Measurements from ENCODE around the gene PACS1. TPM values are rescaled to one million over a fixed set of nuclear protein-coding genes. Genes with fewer than 3 reads are reported as not detected.

Gene PACS1
- total RNA-seq, 1 donor from 2014 or later: 41.7 TPM

GRCh38 chr11:66277471-66278362 is 207.6 kb downstream of the PACS1 start, which contains the start of gene CNIH2:
Gene CNIH2 (plus strand): TSS chr11:66278175. CDS start chr11:66278457, 282 bp downstream.
- ATAC-seq: no peak

DNA sequence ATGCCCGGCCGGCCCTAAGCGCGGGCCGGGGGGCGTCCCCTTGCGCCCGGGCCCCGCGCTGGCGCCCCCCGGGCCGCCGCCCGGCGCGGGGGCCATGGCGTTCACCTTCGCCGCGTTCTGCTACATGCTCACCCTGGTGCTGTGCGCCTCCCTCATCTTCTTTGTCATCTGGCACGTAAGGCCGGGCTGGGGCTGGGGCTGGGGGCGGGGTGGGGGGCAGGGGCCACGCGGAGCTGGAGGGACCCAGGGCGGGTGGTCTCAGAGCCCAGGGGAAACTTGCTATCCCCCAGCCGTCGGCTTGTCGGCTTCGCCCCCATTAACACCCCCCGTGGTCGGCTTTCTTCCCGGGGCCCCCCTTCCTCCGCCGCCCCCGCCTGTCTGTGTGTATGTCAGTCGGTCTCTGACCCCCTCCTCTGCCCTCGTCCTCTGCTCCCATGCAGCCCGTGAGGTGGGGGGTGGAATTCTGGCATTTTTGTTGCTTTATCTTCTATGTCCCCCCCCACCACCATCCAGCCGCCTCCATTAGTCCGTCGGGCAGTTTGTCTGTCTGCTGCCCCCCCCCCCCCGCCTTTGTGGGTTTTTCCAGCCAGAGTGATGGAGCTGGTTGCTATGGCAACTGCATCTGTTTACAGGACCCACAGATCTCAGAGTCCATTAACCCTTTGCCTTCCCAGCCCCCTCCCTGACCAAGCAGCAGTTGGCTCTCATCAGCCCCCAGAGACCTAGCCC is 208.5 kb downstream of the PACS1 start:
- ATAC-seq: no peak

- no peak for ATAC-seq
Measured at GRCh38 chr11:66279092-66279734, 209.1 kb downstream of the PACS1 start.

DNA sequence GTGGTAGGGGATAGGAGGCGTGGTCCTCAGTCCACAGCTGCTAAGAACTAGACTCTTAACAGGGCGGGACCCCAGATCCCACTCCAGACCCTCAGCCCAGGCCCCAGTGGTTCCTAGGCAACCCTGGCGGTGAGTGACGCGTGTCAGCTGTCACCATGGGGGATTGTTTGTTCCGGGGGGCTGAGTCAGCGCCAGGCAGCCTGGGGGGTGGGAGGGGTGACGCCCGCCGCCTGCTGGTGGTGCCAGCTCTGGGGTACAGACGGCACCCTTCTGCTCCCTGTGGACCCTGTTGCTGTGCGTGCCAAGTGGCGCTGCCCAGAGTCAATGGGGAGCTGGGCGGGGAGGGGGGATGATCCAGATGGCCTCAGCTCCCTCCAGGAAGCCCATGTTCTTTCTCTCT is 210.4 kb downstream of the PACS1 start:
- ATAC-seq: no peak

GRCh38 chr11:66281001-66281400 is 210.9 kb downstream of the PACS1 start:
- no peak for ATAC-seq

GRCh38 chr11:66281776-66282467 is 211.8 kb downstream of the PACS1 start:
- ATAC-seq: no peak

- peak; percentile 87 for ATAC-seq
Measured at GRCh38 chr11:66282468-66283455, 212.7 kb downstream of the PACS1 start.

GRCh38 chr11:66283461-66284105 is 213.5 kb downstream of the PACS1 start:
- ATAC-seq: no peak

GRCh38 chr11:66284526-66285078 is 214.5 kb downstream of the PACS1 start:
- no peak for ATAC-seq

DNA sequence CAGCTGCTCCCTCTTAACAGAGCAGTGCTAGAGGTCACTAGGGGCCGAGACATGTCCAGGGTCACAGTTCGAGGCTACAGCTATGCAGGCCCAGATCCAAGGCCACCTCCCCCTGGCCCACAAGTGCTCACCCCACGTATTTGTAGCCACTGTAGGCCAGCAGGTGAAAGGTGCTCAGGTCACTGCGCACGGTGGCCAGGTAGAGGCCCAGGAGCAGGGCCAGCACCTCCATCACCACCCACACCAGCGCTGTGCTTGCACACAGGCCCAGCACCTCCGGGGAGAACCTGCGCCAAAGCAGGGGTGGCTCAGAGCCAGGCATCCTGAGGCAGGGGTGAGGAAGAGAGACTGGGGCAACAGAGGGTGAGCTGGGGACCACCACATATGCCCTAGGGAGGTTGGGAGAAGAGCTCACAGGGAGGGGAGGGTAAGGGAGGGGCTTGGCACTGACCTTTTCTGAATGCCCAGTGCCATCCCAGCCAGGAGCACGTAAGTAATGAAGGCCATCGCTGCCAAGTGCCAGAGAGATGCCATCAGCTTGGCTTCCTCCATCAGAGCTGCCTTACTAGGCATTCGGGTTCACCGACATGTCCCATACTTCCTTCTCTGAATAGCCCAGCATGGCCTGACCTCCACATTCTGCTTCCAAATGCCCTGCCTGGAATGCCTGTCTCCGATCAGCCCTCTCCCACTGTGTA is 215.3 kb downstream of the PACS1 start:
- ATAC-seq: no peak

GRCh38 chr11:66286699-66287098 is 216.6 kb downstream of the PACS1 start:
- ATAC-seq: no peak

- no peak for ATAC-seq
Measured at GRCh38 chr11:66287211-66287888, 217.3 kb downstream of the PACS1 start.

- ATAC-seq: no peak
Measured at GRCh38 chr11:66287889-66288670, 218.0 kb downstream of the PACS1 start.

DNA sequence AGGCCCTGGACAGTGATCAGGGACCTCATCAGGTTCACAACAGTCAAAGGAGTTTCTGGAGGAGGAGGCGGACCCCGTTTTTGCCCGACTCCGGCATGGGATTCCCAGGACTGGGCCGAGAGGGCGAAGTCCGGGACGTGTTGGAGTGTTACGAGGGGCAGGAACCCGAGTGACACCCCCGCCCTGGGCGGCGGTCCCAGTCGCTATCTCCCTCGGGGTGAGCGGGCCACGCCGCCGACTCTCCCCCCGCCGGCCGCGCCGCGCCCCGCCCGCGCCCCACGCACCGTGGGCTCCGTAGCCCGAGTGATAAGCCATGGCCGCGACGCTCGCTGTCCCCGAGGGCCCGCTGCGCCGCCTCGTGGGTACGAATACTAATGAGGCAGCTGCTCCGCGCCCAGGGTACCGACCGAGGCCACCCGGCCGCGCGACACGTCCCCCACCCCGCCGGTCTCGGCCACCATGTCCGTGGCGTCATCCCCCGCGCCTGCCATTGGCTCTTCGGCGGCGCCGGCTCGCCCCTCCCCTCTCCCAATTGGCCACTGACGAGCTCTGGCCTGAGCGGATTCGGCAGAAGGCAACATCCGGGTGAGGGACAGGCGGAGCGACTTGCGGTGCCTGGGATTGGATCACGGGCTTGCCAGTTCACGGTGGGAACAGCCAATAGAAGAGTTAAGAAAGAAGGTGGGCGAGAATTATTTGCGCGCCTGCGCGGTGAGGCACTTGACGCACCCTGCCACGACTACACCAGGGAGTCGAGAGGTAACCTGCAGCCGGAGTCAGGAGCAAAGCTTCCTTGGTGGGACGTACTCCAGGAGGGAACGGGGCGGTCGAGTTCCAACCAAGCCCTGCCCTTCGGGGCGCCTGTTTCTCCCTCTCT is 218.8 kb downstream of the PACS1 start, which contains the start of gene YIF1A:
TSS of gene YIF1A (minus strand) at position 473 of the 877 bp plus-strand sequence. CDS start at position 315, 158 bp downstream.
- peak; percentile 94 for ATAC-seq

- peak; percentile 23 for ATAC-seq
Measured at GRCh38 chr11:66289548-66290329, 219.7 kb downstream of the PACS1 start.

- ATAC-seq: no peak
Measured at GRCh38 chr11:66290330-66290621, 220.2 kb downstream of the PACS1 start.

All from esophagus mucosa (tissue), 1 donor.